ENCODE measurements around the gene TOR1B. TPM values are rescaled to one million over a fixed set of nuclear protein-coding genes. Genes with fewer than 3 reads are reported as not detected.
A peak's percentile ranks its signal among the peaks of the same experiment; 100 is the strongest.
"Not testable (repeated sequence)": the region's sequence is repeated elsewhere in the genome, so short reads cannot be mapped to it uniquely, and the experiment has no call there.

Gene TOR1B
- total RNA-seq, 2 donors from 2014 or later = 10.2 to 12.3 TPM

- H3K27ac ChIP-seq = no peak overlapping the region
- H3K9me3 ChIP-seq = no peaks in the 10 kb centered on the region
- TF ChIP-seq, protein P1, sequence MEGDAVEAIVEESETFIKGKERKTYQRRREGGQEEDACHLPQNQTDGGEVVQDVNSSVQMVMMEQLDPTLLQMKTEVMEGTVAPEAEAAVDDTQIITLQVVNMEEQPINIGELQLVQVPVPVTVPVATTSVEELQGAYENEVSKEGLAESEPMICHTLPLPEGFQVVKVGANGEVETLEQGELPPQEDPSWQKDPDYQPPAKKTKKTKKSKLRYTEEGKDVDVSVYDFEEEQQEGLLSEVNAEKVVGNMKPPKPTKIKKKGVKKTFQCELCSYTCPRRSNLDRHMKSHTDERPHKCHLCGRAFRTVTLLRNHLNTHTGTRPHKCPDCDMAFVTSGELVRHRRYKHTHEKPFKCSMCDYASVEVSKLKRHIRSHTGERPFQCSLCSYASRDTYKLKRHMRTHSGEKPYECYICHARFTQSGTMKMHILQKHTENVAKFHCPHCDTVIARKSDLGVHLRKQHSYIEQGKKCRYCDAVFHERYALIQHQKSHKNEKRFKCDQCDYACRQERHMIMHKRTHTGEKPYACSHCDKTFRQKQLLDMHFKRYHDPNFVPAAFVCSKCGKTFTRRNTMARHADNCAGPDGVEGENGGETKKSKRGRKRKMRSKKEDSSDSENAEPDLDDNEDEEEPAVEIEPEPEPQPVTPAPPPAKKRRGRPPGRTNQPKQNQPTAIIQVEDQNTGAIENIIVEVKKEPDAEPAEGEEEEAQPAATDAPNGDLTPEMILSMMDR (IDR thresholded peaks at IDR 0.05) = no peak
- peaks cover 0 to 19% of the 10 kb centered on the region in 2 donors for H3K4me1 ChIP-seq
- H3K4me3 ChIP-seq = no peak overlapping the region
- DNase-seq (ENCODE audit: low spot score) = no peak
- H3K36me3 ChIP-seq = no peaks in the 10 kb centered on the region
- H3K27me3 ChIP-seq = no peaks in the 10 kb centered on the region
Measured at GRCh38 chr9:129759804-129760502, 43.0 kb upstream of the TOR1B start.

DNA sequence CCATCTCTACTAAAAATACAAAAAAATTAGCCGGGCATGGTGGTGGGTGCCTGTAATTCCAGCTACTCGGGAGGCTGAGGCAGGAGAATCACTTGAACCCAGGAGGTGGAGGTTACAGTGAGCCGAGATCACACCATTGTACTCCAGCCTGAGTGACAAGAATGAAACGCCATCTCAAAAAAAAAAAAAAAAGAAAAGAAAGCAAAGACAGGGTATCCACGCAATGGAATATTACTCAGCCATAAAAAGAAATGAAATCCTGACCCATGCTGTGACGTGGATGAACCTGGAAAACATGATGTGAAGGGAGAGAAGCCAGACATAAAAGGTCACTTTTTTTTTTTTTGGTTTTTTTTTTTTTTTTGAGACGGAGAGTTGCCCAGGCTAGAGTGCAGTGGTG is 42.2 kb upstream of the TOR1B start:
- H3K4me3 ChIP-seq; DNase-seq (ENCODE audit: low spot score); H3K27me3 ChIP-seq; H3K36me3 ChIP-seq; H3K9me3 ChIP-seq: not testable (repeated sequence)
- H3K27ac ChIP-seq = peak overlapping the region in 1 of 2 donors; percentile 64
- peaks cover 0 to 19% of the 10 kb centered on the region in 2 donors for H3K4me1 ChIP-seq

DNA sequence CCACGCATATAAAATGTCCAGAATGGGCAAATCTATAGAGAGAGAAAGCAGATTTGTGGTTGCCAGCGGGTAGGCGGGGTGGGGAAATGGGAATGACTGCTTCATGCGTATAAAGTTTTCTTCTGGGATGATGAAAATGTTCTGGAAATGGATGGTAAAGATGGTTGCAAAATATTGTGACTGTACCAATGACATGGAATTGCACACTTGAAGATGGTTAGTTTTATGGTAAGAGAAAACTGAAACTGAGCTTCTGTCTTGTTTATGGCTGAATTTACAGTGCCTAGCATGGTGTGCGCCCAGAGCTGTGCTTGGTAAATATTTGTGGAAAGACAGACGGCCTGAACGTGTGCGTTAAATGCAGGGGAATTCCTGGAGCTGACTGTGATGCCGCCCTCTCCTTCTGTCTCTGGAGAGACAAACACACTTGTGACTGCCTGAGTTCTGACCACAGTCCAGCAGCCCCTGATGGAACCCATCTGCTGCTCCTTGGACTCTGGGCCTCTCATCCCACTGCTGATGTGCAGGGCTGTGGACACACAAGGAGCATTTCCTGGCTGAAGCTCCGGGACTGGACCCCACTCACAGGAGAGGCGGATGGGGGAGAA is 41.6 kb upstream of the TOR1B start:
- TF ChIP-seq, protein P1 (IDR thresholded peaks at IDR 0.05) = no peak
- Histone ChIP-seq H3K9me3 (no peaks in the 10 kb centered on the region), H3K27ac (peak overlapping the region; percentile 46 to 64), H3K36me3 (no peaks in the 10 kb centered on the region), H3K4me3 (no peak overlapping the region), H3K4me1 (peaks cover 0 to 19% of the 10 kb centered on the region in 2 donors), H3K27me3 (no peaks in the 10 kb centered on the region)
- peak; percentile 73 for DNase-seq (ENCODE audit: low spot score)

GRCh38 chr9:129761901-129762369 is 41.0 kb upstream of the TOR1B start:
- Histone ChIP-seq H3K27ac (peak overlapping the region; percentile 46 to 64), H3K4me1 (peaks cover 0 to 19% of the 10 kb centered on the region in 2 donors)
- no peak for DNase-seq (ENCODE audit: low spot score)

GRCh38 chr9:129762370-129762984 is 40.5 kb upstream of the TOR1B start:
- not testable (repeated sequence) for H3K27me3 ChIP-seq, H3K4me3 ChIP-seq, H3K36me3 ChIP-seq, H3K9me3 ChIP-seq
- Histone ChIP-seq H3K27ac (peak overlapping the region; percentile 46 to 64), H3K4me1 (peaks cover 0 to 19% of the 10 kb centered on the region in 2 donors)
- peak; percentile 85 for DNase-seq (ENCODE audit: low spot score)

More at GRCh38 chr9:129761901-129762369, 41.0 kb upstream of the TOR1B start:
- Histone ChIP-seq H3K9me3 (no peaks in the 10 kb centered on the region), H3K4me3 (no peak overlapping the region), H3K27me3 (no peaks in the 10 kb centered on the region), H3K36me3 (no peaks in the 10 kb centered on the region)
- TF ChIP-seq, protein P1 (IDR thresholded peaks at IDR 0.05) = no peak

GRCh38 chr9:129762985-129763926 is 39.7 kb upstream of the TOR1B start:
- H3K4me3 ChIP-seq = no peak overlapping the region
- no peaks in the 10 kb centered on the region for H3K36me3 ChIP-seq
- TF ChIP-seq, protein P1 (IDR thresholded peaks at IDR 0.05) = no peak
- no peaks in the 10 kb centered on the region for H3K27me3 ChIP-seq
- H3K9me3 ChIP-seq = no peaks in the 10 kb centered on the region
- H3K27ac ChIP-seq = peak overlapping the region; percentile 46 to 64
- peaks cover 0 to 19% of the 10 kb centered on the region in 2 donors for H3K4me1 ChIP-seq
- DNase-seq (ENCODE audit: low spot score) = peak; percentile 74

Measured in right atrium auricular region (tissue), 2 donors.